ENCODE results near the gene ATP6V0D1.

Gene ATP6V0D1

DNA sequence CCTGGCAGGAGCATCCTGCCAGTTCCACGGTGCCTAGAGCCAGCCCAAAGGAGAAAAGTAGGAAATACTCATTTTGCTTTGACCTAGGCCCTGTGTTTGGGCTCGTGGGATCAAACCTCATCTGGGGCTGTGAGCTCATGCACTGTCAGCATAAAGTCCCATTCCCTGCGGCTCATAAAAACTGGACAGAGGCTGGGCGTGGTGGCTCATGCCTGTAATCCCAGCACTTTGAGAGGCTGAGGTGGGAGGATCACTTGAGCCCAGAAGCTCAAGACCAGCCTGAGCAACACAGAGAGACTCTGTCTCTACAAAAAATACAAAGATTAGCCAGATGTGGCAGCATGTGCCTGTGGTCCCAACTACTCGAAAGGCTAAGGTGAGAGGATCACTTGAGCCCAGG, 17.9 kb downstream of the ATP6V0D1 start:
- DNase-seq (ENCODE audit: low read depth, low spot score), result no peak

- DNase-seq (ENCODE audit: low read depth, low spot score), result no peak
Measured at GRCh38 chr16:67462279-67462655, 18.7 kb downstream of the ATP6V0D1 start.

DNA sequence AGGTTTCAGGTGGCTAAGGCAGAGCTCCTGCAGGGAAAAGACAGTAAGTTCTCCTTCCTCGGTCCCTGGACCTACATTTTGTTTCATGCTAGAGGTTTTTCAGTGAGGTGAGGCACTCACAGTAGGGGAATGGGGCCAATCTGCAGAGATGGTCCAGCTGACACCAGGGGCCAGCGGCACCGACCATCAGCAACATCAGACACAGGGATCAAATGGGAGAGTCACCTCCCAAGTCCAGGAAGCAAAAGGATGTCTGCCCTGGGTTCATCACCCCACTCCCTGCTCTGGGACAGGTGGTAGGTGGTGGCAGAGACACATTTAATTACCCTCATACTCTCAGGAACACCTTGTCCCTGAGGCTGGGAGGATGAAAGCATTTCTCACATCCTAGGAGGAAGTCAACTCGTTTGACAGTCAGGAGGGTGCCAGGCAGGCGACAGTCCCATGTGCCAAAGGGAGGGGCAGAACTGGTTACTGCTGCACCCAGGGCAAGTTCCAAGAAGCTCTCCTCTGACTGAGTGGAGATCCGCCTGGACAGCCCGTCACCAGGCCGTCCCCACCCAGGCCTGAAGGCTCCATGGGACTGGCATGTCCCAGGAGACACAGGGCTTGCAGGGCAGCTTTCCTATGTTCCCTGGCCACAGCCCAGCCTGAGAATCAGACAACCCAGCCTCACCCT, 19.2 kb downstream of the ATP6V0D1 start:
- DNase-seq (ENCODE audit: low read depth, low spot score), result no peak

GRCh38 chr16:67460961-67461360, 20.0 kb downstream of the ATP6V0D1 start:
- no peak for DNase-seq (ENCODE audit: low read depth, low spot score)

DNA sequence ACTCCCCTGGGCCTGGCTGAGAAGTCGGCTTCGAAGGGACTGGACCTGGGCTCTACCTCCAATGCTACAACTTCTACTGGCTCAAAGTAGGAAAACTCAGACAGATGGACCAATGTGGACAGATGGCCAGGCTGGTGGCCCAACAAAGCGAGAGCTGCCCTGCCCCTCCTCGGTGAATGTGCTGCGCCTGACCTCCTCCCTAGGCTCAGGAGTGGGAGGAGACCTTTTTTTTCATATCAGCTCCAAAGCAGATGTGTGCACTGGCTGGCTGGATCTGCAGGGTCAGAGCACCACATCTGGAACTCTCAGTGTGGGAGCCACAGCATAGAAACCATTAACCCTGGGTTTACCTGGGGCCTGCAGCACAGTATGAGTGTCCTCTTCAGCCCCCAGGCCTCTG, 20.8 kb downstream of the ATP6V0D1 start:
- DNase-seq (ENCODE audit: low read depth, low spot score), result no peak

DNA sequence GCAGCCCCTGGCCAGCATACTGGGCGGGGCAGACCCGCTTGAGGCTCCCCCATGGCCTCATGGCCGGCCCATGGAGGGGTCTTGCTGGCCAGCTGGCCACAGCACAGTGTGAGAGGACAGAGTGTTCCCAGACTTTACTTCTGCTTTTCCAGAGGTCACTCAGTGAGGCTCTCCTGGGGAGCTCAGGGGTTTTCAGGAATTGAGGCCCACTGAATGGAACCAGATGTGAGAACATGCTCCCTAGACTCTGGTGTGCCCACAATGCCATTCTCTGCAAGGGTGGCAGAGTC, 21.2 kb downstream of the ATP6V0D1 start:
- DNase-seq (ENCODE audit: low read depth, low spot score), result no peak

GRCh38 chr16:67459066-67459860, 21.7 kb downstream of the ATP6V0D1 start:
- DNase-seq (ENCODE audit: low read depth, low spot score), result no peak

- no peak for DNase-seq (ENCODE audit: low read depth, low spot score)
Measured at GRCh38 chr16:67458121-67458641, 22.8 kb downstream of the ATP6V0D1 start.

- DNase-seq (ENCODE audit: low read depth, low spot score), result no peak
Measured at GRCh38 chr16:67457611-67458010, 23.3 kb downstream of the ATP6V0D1 start.

DNA sequence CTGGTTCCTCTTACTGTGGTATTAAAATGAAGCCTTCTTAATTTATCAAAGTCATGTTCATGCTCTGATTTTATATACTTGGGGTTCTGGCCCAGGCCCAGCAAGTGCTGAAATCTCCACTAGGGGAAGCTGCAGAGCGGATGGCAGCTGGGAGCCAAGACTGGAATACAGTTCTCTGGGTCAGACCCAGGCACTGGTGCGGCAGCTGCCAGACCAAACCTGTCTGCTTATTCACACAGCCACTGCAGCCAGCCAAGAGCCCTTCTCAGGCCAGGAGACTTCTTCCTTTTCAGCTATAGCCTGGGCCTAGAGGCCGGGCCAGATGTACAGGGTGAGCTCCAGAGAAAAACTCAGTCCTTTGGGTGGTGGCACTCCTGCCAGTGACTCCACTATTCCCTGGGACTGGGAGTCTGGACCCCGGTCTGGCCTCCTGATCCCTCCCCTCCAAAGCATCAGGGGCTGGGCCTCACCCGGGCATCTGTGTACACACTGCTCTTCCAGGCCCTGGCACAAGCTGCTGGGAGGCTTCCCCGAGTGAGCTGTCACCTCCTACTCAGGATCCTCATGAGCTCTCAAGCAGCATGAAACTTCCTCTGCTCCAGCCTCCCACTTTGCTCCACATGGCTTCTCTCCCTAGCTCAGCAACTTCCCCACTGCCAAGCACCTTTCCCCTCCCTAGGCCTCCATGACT, 24.4 kb downstream of the ATP6V0D1 start:
- DNase-seq (ENCODE audit: low read depth, low spot score), result no peak

DNA sequence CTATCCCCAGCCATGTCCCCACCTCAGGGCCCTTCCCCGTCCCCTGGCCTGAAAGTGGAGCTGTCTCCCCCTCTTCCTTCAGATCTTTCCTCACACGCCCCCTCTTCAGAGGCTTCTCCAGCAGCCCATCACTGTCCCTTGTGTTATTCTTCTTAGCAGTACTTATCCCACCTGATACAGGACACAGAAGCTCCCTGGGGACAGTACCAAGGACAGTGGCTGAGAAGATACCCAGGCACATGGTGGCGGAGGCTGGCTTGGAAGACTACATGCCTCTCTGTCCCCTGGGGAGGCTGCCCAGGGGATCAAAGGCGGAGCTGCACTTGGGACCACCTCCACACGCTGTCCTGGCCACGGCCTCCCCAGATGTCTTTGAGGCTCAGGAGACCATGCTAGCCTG, 26.1 kb downstream of the ATP6V0D1 start:
- no peak for DNase-seq (ENCODE audit: low read depth, low spot score)

DNA sequence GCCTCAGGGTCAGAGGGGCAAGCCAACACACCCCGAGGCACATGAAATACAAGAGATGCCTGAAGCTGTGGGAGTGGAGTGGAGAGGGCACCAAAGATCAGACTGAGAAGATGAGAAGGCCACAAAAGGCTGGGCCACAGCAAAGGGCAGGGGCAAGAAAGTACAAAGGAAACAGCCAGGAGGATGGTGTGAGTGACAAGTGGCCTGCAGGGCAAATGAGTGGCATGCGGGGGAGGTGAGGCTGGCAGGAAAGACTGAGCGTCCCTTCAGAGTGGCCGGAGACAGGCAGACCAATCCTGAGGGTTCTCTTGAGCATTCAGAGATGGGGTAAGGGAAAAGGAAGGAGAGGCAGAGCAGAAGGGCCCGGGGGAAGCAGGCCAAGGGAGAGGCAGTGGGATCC, 26.9 kb downstream of the ATP6V0D1 start:
- no peak for DNase-seq (ENCODE audit: low read depth, low spot score)

DNA sequence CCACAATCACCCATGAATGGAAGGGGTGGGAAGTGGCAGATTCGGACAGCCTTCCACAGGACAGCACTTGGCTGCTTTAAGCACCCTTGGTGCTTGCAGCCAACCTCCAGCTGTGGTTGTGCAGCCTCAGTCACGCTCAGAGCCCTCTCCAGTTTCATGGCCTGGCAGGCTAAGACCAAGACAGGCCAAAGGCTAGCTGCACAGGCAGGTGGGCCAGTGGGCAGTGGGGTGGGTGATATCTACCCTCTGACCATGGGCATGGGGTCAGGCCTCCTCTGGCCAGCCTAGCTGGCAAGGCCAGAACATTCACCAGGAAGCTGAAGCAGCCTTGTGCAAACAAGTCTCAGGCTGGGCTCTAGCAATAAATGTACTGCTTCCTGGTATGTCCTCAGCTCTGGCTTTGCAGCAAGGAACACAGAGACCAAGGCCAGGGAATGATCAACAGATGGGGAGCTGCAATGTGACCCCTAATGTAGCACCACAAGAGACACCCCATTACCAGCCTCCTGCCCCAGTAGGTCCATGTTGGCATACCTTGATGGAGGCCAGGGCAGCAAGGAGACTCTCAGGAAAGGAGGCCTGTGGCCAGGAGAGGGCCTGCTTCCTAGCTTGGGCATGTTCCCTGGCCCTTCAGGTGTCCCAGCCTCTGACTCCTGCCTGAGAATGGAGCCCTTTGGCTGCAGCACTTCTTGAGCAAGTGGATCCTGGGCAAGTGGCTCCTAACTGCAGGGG, 29.1 kb downstream of the ATP6V0D1 start:
- no peak for DNase-seq (ENCODE audit: low read depth, low spot score)

DNA sequence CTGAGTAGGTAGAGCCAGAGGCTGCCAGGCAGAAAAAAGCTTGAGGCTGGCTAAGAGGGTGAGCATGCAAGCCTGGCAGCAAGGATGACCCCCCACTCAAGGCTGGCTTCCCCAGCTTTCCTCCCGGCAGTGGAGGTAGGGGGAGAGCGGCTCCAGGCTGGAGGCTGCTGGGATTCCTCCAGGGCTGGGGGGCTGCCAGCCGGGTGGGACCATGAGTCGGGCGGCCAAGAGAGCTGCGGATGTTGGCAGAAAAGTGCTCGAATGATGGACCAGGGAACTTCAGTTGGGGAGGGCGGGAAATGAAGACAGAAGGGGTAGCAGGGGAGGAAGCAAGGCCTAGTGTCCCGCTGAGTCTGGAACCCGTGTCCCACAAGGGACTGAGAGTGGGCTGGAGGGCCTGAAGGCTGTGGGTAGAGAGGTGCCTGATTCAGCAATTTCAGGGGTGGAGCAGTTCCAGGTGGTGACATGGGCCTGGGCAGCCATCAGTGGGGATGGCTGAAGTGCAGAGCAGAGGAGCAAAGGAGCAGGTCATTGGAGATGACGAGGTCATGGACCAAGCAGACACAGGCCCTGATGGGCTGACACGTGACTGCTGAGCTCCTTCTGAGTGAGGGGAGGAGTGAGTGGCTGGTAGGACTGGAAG, 29.8 kb downstream of the ATP6V0D1 start:
- no peak for DNase-seq (ENCODE audit: low read depth, low spot score)

DNA sequence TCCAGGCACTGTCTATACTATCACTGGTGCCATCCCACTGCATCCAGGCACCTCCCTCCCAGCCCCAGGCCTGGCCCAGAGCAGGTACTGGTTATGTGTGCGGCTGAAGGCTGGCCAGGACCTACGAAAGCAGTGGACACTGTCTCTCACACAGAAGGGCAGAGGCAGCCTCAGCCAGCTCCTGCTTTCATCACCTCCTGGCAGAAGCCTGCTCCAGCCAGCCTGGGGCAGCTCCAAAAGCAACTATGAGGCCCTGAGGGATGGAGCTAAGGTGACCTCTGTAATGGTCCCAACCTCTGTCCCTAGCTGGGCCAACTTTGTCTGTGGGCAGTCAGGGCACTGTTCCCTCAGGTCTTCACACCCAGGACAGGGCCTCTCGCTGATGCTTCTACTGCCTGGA, 31.2 kb downstream of the ATP6V0D1 start:
- no peak for DNase-seq (ENCODE audit: low read depth, low spot score)

GRCh38 chr16:67449336-67449735, 31.6 kb downstream of the ATP6V0D1 start:
- DNase-seq (ENCODE audit: low read depth, low spot score), result no peak

GRCh38 chr16:67448580-67448979, 32.4 kb downstream of the ATP6V0D1 start:
- no peak for DNase-seq (ENCODE audit: low read depth, low spot score)

DNA sequence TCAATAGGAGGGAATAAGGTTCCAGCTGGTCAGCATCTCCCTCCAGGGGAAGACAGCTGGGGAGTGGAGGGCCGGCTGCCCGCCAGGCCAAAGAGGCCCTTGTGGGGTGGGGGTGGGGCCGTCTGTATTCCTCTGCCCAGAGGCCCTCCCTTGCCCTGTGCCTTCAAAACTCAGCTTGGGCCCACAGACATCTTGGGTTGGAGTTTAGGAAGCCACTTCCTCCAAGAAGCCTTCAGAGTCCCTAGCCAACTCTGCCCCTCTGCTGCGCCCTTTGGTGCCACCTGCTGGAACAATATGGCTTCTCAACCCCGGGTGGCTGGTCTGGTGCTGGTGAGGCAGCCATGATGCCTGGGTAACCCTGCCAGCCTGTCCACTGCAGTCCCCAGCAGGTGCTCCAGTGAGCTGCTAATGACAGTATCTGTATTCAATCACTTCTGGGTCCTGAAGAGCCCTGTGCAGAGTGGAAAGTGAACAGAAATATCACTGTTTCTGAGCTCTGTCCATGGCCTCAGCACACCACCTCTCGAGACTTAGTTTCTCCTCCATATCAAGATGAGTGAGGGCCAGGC, 33.4 kb downstream of the ATP6V0D1 start:
- DNase-seq (ENCODE audit: low read depth, low spot score), result no peak

DNA sequence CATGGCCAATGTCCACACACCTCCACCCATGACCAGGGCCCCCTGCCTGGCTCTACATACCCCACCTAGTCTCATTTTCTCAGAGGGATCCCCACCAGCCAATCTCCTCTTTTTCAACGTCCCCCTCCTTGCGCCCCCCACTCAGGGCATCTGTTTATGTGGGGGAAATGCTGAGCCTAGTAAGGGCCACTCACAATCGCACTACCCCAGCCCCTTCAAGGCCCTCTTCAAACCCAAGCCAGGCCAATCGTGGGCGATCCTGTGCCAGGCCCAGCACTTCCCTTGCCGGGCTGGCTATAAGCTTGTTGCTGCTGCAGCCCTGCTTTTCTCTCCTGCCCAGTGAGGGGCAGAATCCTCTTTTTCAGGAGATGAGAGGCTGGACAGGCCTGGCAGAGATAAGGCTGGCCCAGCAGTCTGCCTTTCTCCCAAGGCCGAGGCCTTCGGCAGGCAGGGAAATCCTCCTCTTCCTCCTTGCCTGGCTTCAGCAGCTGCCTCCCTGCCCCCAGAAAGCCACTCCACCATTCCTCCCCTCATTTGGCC, 33.9 kb downstream of the ATP6V0D1 start:
- no peak for DNase-seq (ENCODE audit: low read depth, low spot score)

- no peak for DNase-seq (ENCODE audit: low read depth, low spot score)
Measured at GRCh38 chr16:67445913-67446907, 34.7 kb downstream of the ATP6V0D1 start.

Measured in smooth muscle cell of the brain vasculature (primary cell).